Left ventricle myocardium inferior (tissue), 1 donor: ENCODE results near the gene VEZT. TPM values are rescaled to one million over a fixed set of nuclear protein-coding genes. Genes with fewer than 3 reads are reported as not detected.

Experiments used
- DNase-seq: peaks from one replicate; pipeline ENCODE4 v3.0.0-alpha.2; 2020
- H3K27ac ChIP-seq: fragments of 200-600 bp; replicated peaks from 2 replicates; pipeline ENCODE4 v1.8.0; 2021
- H3K27me3 ChIP-seq: fragments of 200-600 bp; 2 replicates; pipeline ENCODE4 v1.8.0; 2021; ENCODE audit warnings: low read depth
- H3K36me3 ChIP-seq: fragments of 200-600 bp; 2 replicates; pipeline ENCODE4 v1.8.0; 2021
- H3K4me1 ChIP-seq: fragments of 200-600 bp; 2 replicates; pipeline ENCODE4 v1.8.0; 2021
- H3K4me3 ChIP-seq: fragments of 200-600 bp; 2 replicates; pipeline ENCODE4 v1.8.0; 2021; ENCODE audit warnings: mild to moderate bottlenecking, moderate library complexity
- H3K9me3 ChIP-seq: fragments of 200-600 bp; replicated peaks from 2 replicates; pipeline ENCODE4 v1.8.0; 2021
- intact Hi-C: fragments of 100-400 bp; cut with micrococcal nuclease; formaldehyde crosslinking; loops from one replicate; pipeline ENCODE4 v1.11.0; 2022
- total RNA-seq: library from RNA; stranded (reverse); fragmentation: NEBNext Ultra II Directional; extraction: Animal tissue kit (Norgen Biotek cat#: 25700); gene quantifications from one replicate; pipeline ENCODE4 v1.2.1, GENCODE V29; 2021
- TF ChIP-seq, protein P1 (sequence below): fragments of 200-600 bp; IDR thresholded peaks from 2 replicates; pipeline ENCODE4 v1.8.0; 2021; ENCODE audit warnings: antibody characterized with exemption, mild to moderate bottlenecking, borderline replicate concordance
- donor health status: DM: no; HTN: yes; CAD: no; lungs with severe emphysema.

The VEZT gene
- total RNA-seq, 1 donor from 2014 or later, result 66.1 TPM

DNA sequence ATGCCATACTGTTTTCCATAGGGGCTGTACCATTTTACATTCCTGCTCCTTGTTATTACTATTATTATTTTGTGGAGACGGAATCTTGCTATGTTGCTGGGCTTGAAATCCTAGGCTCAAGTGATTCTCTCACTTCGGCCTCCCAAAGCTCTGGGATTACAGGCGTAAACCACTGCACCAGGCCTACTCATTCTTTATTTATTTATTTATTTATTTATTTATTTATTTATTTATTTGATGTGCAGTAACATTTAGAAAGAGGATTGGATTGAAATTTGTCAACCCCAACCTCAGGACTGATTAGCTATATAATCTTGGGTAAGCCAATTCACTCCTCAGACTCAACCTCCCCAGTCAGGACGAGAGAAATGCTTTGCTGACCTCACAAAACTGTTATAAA, 107.9 kb downstream of the VEZT start:
- Histone ChIP-seq H3K4me3 (no peak overlapping the region), H3K9me3 (no peaks in the 10 kb centered on the region), H3K36me3 (no peaks in the 10 kb centered on the region), H3K4me1 (peaks cover 3% of the 10 kb centered on the region), H3K27ac (no peak overlapping the region), H3K27me3 (no peaks in the 10 kb centered on the region)
- intact Hi-C loops, result no loop called here
- TF ChIP-seq, protein P1, sequence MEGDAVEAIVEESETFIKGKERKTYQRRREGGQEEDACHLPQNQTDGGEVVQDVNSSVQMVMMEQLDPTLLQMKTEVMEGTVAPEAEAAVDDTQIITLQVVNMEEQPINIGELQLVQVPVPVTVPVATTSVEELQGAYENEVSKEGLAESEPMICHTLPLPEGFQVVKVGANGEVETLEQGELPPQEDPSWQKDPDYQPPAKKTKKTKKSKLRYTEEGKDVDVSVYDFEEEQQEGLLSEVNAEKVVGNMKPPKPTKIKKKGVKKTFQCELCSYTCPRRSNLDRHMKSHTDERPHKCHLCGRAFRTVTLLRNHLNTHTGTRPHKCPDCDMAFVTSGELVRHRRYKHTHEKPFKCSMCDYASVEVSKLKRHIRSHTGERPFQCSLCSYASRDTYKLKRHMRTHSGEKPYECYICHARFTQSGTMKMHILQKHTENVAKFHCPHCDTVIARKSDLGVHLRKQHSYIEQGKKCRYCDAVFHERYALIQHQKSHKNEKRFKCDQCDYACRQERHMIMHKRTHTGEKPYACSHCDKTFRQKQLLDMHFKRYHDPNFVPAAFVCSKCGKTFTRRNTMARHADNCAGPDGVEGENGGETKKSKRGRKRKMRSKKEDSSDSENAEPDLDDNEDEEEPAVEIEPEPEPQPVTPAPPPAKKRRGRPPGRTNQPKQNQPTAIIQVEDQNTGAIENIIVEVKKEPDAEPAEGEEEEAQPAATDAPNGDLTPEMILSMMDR, result no peak
- DNase-seq, result no peak

DNA sequence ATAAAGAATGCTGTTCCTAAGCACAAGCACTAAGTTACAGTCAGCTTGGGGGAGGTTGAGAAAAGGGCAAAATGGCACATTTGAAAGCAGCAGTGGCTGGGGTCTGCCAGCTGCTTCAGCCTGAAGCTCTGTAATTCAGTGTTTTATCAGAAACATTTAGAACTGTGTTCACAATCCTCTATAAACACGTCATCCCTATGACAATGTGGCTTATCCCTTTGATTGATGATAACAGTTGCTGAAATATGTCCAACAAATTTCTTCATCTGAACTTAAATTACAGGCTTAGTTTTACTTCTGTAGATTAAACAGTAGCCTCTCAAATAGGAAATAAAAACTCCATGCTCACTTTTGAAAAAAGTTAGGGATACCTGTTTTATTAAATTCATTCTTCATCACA, 108.8 kb downstream of the VEZT start:
- Histone ChIP-seq H3K9me3 (no peaks in the 10 kb centered on the region), H3K36me3 (no peaks in the 10 kb centered on the region), H3K4me1 (peaks cover 3% of the 10 kb centered on the region), H3K27me3 (no peaks in the 10 kb centered on the region), H3K4me3 (no peak overlapping the region), H3K27ac (no peak overlapping the region)
- intact Hi-C loops, result no loop called here
- no peak for DNase-seq
- TF ChIP-seq, protein P1, result no peak

DNA sequence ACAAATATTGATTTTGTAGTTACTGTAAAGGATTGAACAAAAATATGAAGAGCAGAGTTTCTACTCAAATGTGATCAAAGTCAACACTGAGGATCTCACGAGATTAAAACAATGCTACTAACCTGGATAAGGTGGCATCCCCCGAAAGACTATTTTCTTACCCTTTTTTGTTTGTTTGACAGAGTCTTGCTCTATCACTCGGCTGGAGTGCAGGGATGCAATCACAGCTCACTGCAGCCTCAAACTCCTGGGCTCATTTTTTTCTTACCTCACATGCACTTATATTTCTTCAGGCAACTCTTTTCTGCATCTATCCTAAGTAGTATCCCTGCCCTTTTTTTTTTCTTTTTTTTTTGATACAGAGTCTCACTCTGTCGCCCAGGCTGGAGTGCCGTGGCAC, 109.2 kb downstream of the VEZT start:
- DNase-seq, result no peak
- Histone ChIP-seq H3K4me1 (peaks cover 3% of the 10 kb centered on the region), H3K9me3 (no peaks in the 10 kb centered on the region), H3K4me3 (no peak overlapping the region), H3K27ac (no peak overlapping the region), H3K27me3 (no peaks in the 10 kb centered on the region), H3K36me3 (no peaks in the 10 kb centered on the region)
- TF ChIP-seq, protein P1, result no peak
- intact Hi-C loops, result no loop called here

DNA sequence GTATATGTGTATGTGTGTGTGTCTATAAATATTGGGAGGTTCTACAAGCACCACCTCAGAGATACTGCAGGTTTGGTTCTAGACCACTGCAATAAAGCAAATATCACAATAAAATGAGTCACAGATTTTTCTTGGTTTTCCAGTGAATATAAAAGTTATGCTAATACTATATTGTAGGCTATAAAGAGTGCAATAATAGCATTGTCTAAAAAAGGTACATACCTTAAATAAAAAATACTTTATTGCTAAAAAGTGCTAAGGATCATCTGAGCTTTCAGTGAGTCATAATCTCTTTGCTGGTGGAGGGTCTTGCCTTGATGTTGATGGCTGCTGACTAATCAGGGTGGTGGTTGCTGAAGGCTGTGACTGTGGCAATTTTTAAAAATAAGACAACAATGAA, 111.1 kb downstream of the VEZT start:
- TF ChIP-seq, protein P1, result no peak
- intact Hi-C loops, result no loop called here
- Histone ChIP-seq H3K27me3 (no peaks in the 10 kb centered on the region), H3K4me1 (no peaks in the 10 kb centered on the region), H3K36me3 (no peaks in the 10 kb centered on the region), H3K9me3 (no peaks in the 10 kb centered on the region), H3K27ac (no peak overlapping the region), H3K4me3 (no peak overlapping the region)
- no peak for DNase-seq

DNA sequence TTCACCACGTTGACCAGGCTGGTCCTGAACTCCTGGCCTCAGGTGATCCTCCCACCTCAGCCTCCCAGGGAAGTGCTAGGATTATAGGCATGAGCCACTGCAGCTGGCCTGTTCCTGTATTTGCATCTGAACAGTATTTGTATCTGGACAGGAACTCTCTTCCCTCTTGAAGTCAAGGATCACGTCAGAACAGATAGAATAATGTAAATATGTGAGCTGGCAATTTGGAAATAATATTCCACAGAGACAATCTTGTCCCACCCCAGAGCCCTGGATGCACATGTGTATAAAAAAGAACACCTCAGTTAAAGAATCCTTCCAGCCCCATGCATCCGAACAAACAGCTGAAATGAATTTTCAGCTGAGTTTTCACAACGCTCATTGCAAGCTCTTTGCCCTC, 118.3 kb downstream of the VEZT start:
- Histone ChIP-seq H3K9me3 (peaks cover 4% of the 10 kb centered on the region), H3K27me3 (no peaks in the 10 kb centered on the region)
- intact Hi-C loops, result loop anchor here (5.0 kb wide), 1 partner anchor 219 kb away; no protein-coding TSS in a partner anchor

More for the DNA sequence above, 118.3 kb downstream of the VEZT start:
- peak overlapping the region; percentile 32 for H3K4me3 ChIP-seq
- no peak for DNase-seq
- peak overlapping the region; percentile 63 for H3K27ac ChIP-seq
- H3K36me3 ChIP-seq, result no peaks in the 10 kb centered on the region
- H3K4me1 ChIP-seq, result peaks cover 16% of the 10 kb centered on the region
- TF ChIP-seq, protein P1, result no peak
